Stimulated activated CD4-positive, alpha-beta T cell treated with anti-CD3 and anti-CD28 coated beads, TNF-alpha, amount 100 ng/mL, for 4 hours (primary cell): ENCODE results near the gene KCNK10.

ENCODE experiments used
- DNase-seq, 3 experiments: peaks; one replicate each; pipeline ENCODE4 v3.0.0-alpha.2; 2020; ENCODE audit warnings: low read depth in 3 of 3

The KCNK10 gene

DNA sequence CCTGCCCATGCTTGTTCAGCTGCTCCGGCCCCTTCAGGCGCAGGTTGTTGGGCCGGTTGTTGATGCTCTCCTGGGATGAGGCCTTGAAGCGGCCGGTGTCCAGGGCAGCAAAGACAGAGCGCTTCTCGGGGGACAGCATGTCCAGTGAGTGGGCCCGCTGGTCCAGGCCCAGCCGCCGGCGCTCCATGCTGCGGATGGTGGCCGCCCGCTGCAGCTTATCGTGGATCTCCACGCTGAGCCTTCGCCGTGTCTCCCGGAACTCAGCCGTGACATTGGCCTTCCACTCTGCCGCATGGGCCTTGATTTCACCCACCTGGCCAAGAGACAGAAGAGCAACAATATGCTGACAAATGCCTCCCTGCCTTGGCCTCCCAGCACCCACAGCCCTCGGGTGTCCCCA lies 137.2 kb downstream of the KCNK10 start:
- DNase-seq, result no peak

DNA sequence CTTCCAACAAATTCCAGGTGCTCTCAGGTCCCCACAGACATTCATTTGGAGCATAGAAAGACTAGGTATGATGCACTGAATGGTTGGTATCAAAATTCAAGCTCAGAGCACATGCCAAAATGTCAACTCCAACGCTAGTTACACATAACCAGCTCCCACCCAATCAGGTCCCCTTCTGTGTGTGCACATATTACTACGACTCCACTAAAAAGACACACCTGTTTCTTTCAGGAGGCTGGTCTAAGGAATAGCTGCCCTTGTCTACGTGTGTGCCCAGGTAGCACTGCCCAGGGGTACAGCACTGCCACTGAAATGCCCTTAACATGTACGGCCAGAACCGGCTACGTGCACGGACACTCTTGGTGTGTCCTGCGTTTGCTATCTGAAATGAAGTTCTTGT lies 138.1 kb downstream of the KCNK10 start:
- DNase-seq, result no peak

DNA sequence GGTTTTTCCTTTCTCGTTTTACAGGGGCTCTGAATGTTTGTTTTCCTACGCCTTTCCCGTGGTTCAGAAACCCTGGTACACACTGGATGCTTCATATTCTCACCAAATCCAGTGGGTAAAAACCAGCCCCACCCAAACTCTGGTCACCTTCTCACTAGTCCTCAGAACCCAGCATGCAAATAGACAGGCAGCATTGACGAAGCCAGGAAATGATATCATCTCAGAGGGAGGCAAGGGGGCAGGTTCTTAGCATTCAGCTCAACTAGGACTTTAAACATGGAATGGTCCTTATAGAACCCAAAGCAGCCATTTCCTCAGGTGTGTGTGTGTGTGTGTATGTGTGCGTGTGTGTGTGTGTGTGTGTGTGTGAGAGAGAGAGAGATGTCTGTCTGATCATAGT lies 142.0 kb downstream of the KCNK10 start:
- DNase-seq, result no peak

DNA sequence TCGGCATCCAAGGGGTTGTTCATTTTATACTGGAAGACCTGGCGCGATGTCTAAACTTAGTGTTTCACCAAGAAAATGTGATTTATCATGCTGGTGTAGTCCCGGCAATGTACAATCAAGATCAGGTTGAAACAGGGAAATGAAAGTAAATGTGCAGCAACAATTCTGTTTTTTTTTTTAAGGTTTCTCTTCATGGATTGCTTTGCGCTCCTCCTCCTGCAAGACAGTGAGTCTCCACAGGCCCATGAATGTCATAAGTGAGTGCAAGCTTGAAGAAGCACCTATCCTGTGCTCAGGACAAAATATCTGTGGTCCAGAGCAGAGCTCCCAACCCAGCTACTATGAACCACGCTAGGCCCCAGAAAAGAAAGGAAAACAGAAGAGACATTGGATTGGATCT lies 143.4 kb downstream of the KCNK10 start:
- DNase-seq, result no peak

DNA sequence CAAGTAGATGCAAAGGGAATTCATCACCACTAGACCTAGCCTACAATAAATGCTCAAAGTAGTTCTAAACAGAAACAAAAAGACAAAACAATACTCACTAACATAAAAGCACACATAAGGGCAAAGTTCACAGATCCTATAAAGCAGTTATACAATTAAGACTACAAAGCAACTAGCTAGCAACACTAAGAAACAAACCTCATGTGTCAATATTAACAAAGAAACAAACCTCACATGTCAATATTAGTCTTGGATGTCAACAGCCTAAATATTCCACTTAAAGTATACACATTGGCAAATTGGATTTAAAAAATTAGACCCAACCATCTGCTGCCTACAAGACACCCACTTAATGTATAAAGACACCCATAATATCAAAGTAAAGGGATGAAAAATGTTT lies 152.7 kb downstream of the KCNK10 start:
- no peak for DNase-seq

DNA sequence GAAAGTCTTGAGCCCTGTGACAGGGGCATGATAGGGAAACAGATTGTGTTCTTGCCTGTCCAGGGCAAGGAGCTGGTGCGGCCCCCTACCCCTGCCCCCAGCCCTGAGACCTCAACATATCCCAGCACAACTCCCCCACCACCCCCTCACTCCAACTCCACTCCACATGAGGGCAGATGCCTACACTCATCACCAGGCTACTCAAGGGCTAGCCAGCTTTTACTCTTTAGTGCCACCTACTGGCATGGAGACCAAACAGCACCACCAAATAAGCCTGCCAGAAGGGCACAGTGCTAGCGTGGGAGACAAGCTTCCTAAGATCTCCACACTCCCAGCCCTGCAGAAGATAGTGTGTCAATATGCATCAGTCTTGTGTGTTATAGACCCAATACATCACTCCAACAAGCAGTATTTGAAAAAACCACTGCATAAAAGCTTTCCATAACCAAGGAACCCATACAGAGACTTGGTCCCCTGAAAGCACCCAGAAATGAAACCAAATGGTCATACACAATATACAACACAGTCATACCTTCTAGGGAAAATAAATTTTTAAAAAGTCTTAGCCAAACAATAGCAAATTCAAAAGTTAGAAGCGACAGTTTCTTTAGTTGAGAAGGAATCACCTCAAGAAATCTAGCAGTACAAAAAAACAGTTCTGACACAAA lies 154.4 kb downstream of the KCNK10 start:
- DNase-seq, result peak; percentile 9 to 30 (median 27)

DNA sequence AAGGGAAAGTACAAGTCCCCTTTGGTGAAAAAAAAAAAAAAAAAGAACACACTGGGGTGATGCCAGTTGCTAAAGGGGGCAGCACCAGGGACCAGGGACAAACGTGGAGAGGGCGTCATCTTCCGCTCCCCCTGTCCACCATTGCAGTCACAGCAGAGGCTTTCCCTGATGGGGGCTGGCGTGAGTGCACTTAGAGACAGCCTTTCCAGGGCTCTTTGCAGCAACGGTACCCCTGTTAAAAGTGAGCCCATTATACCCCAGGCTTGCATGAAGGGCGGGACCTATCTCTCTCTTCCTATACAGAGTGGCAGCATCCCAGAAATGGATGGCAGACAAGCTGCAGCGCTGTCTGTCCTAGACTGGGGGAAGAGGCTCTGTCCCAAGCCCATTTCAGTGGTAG lies 155.0 kb downstream of the KCNK10 start:
- no peak for DNase-seq

DNA sequence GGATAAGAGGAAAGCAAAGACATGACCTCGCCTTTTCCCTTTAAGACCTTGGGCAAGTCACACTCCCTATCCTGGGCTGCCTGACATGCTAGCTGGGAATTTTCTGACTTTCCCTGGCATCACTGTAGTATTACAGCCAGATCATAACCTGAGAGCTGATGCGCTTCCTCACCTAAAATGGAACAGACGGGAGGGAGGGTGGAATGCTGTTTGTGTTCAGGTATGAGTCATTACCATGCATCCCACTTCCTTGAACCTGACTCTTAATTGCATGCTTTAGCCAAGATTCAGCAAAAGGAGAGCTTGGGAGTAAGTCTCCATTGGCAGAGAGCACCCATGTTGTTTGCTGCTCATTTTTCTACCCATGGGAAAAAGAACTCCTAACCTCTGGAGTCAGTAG lies 156.5 kb downstream of the KCNK10 start:
- DNase-seq, result no peak

DNA sequence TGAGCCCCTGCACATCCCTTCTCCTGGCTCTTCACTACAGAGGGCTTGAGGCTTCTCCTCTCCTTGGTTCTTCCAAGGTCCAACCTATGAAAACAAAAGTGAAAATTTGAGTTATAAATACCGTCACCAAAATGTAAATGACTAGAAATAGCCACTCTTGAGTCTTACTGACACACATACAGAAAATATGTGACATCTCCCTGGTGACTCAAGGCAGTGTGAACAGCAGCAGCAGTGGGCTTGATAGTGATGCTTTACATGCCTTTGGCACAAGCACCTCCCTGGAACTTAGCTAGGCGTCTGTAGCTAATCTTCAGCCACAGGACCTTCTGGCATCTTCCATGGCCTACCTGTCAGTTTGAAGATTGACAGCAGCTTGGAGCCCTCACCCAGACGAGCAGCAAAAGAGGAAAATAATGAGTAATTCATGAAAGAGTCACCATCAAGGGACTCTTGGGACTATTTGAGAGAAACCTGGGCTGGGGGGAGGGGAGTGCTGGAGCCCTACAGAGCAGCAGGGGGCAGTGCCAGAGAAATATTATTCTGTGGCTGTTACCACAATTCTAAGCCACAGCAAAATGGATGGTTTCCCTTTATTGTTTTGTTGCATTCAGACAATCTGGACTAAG lies 158.0 kb downstream of the KCNK10 start:
- DNase-seq, result no peak

DNA sequence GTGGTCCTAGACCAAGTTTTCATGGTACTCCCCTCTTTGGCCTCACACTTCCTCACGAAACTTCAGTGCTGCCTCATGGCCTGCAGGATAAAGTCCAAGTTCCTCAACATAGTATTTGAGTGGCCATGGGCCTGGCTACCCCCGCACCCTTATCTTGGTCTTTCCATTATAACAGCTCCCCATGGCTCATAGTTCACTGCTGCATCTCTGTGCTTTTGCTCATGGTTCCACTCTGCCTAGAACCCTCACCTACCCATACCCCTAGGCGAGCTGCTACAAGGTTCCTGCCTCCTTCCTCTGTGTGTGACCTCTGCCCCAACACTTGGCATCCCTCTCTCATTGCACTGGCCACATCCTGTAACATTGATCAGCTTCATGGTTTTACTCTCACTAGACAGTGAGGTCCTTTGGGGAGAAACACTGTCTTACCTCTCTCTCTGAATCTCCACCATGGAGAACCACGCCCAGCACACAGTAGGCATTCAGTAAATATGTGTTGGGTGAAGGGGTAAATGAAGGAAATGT lies 159.3 kb downstream of the KCNK10 start:
- no peak for DNase-seq

DNA sequence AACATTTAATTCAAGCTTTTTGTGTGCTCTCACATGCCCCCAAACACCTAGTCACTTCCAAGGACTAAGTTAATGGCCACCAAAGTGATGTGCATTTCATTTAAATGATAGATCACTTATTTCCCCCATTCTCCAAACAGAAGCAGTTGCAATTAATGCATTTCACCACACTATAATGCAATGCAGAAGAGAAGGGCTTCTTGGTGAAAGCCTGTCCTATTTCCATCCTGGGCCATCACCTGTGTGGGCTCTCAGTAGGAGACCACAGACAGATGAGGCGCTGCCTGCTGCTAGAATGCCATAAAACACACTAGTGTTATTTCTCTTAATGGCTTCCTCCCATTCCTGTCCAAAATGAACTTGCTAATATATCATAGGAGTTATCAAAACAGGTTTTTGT lies 166.9 kb downstream of the KCNK10 start:
- no peak for DNase-seq

DNA sequence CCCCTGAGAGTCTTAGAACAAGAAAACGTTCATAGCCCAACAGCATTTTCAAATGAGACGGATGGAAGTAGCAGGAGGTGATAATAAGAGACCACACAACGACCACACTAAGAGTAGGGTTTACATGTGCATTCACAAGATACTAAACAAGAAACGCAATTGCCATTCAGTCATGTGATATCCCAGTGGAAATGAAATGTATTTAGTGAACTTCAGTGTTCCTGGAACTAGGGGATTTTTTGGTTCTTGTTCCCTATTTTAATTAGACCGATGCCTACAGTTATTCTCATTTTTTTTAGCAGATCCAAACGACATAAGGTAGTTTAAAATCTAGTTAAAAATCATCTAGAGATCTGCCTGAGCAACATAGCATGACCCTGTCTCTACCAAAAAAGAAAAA lies 168.1 kb downstream of the KCNK10 start:
- no peak for DNase-seq

DNA sequence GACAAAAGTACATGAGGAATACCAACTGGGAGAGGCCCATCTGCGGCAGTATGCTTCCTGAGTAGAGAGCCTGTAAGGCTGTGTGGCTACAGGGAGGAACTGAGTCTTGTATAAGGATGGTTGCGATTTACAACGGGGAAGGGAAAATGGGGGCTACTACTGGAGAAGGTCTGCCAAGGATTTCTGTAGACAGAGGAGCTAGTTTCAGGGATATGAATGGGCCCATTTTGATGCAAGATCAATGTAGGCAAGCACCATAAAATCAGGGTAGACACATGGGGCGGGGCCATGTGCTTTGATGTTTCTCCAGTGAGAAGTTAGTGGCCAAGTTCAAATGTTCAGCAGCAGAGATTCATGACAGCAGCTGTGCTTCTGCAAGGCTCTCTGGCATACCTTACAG lies 168.7 kb downstream of the KCNK10 start:
- no peak for DNase-seq

DNA sequence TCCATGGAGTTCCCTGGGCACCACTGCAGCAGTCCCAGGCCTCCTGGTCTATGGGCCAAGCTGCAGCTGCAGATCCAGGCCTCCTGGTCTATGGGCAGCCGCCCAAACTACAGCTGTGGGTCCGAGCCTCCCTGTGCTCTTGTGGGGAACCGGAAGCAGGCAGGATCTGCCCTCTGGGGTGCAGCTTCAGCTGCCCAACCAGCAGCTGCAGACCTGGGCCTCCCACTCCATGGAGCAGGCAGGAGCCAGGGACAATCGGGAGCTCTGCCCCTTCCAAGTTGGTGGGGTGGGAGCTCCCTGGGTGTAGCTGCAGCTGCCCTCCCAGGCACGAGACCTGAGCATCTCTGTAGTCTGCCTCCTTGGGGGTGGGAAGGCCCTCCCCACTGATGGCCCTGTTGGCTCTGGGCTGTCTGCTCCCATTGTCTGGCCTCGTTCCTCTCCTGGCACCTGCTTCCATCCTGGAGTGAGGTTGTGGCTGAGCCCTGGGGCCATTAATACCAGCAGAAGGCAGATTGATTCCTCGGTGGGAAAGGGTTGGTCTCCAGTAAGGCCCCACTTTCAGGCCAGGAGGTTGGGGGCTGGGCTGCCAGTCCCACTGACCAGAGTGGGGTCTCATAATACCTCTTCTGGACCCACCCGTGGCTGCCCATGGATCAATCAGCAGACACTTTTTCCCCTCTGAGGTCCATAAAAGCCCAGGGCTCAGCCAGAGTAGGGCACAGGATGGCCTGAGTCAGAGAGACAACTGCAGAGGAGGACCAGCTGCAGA lies 176.0 kb downstream of the KCNK10 start:
- DNase-seq, result no peak

DNA sequence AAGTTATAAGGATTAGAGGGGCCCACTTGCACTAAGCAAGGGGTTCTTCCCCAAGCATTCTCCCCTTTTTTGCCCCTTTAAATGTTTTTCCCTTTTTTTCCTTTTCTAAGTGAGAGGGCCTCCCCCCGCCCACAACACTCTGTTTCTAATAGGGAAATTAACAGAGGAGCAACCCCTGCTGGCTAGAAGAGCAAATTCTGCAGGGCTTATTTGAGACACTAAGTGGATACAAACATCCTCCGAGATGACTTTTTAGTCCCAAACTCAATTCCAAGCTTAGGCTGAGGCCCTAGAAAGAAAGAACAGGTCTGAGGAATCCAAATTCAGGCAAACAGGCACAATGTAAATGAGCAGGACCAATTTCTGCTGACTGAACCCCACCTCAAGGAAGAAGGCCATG lies 179.3 kb downstream of the KCNK10 start:
- no peak for DNase-seq

DNA sequence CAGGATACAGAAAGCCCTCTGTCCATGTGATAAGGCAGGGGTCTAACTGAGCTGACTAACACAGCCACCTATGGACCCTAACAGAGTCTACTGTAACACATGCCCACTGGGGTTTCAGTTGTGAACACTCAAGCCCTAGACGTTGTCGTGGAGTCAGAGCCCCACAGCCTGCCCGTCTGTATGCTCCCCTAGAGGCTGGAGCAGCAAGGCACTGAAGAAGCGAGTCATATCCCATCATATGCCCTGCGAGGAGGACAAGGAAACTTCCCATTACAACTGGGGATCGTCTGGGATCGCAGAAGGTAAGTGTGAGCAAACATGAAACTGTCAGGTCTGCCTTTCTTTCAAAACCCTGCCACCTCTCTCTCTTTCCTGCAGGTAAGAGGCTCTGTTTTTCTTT lies 180.1 kb downstream of the KCNK10 start:
- no peak for DNase-seq

DNA sequence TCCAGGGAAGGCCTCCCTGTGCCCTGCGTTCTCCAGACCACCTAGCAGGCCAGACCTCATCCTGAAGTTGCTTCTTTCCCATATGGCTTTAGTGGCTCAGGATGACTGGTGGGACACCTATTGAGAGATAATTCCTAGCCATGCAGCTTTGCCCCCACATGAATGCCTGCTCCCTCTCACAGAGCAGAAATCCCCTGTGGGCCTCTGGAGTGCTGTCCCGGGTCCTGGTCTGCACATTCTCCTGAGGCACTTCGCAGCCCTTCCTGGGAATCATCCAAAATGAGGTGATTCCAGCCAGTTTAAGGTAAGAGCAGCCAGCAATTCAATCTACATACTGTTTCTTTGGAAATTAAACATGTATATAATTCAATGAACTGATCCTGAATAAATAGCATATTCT lies 182.2 kb downstream of the KCNK10 start:
- DNase-seq, result no peak

DNA sequence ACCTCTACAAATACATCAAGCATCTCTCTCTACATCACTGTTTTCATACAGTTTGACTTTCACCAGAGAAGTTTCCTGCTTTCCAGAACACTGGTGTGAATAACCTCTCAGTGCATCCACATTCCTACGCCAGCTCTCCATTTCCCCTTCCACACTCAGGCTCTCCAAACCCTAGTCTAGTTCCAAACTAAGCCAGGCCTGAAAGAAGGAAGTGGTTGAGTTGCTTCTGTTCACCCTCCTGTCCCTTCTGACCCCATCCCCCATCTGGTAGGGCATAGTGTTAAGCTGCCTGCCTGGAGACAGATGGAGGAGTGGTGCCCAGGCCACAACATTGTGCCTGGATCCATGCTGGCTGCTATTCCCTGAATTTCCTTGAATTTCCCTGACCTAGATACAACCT lies 185.7 kb downstream of the KCNK10 start:
- DNase-seq, result no peak
